ENCODE data around the gene CHST14. TPM values are rescaled to one million over a fixed set of nuclear protein-coding genes. Genes with fewer than 3 reads are reported as not detected.

The CHST14 gene
- total RNA-seq, 1 experiment from 2014 or later = 5.8 TPM

GRCh38 chr15:40483919-40484318 is 13.1 kb downstream of the CHST14 start:
- POLR2A ChIA-PET = no interaction called here
- intact Hi-C loops (cut with micrococcal nuclease) = no loop called here
- no peak overlapping the region for H3K4me3 Mint-ChIP-seq (ENCODE audit: unreplicated experiment)
- H3K4me1 Mint-ChIP-seq (ENCODE audit: insufficient read depth, unreplicated experiment) = no peaks in the 10 kb centered on the region
- H3K27me3 Mint-ChIP-seq (ENCODE audit: insufficient read depth, unreplicated experiment) = no peaks in the 10 kb centered on the region
- no peak overlapping the region for H3K27ac Mint-ChIP-seq (ENCODE audit: low read depth, unreplicated experiment)
- no peak for TF ChIP-seq CTCF (IDR thresholded peaks at IDR 0.05; ENCODE audit: unreplicated experiment)
- no TSS peak for BruUV-seq (replicated peaks)
- no peaks in the 10 kb centered on the region for H3K36me3 Mint-ChIP-seq (ENCODE audit: insufficient read depth, unreplicated experiment)
- H3K9me3 Mint-ChIP-seq (ENCODE audit: unreplicated experiment) = no peaks in the 10 kb centered on the region
- CTCF ChIA-PET = interaction anchor here (0.6 kb wide), 1 partner anchor 394 kb away, joined by 3 read pairs; no protein-coding TSS in a partner anchor
- no peak for DNase-seq (ENCODE audit: unreplicated experiment)

GRCh38 chr15:40486066-40486770 is 15.4 kb downstream of the CHST14 start:
- no TSS peak for BruUV-seq (replicated peaks)
- Mint-ChIP-seq H3K4me1 (ENCODE audit: insufficient read depth, unreplicated experiment) (no peaks in the 10 kb centered on the region), H3K9me3 (ENCODE audit: unreplicated experiment) (no peaks in the 10 kb centered on the region), H3K27ac (ENCODE audit: low read depth, unreplicated experiment) (no peak overlapping the region), H3K36me3 (ENCODE audit: insufficient read depth, unreplicated experiment) (no peaks in the 10 kb centered on the region), H3K4me3 (ENCODE audit: unreplicated experiment) (no peak overlapping the region), H3K27me3 (ENCODE audit: insufficient read depth, unreplicated experiment) (no peaks in the 10 kb centered on the region)
- no peak for DNase-seq (ENCODE audit: unreplicated experiment)
- intact Hi-C loops (cut with micrococcal nuclease) = no loop called here
- ChIA-PET POLR2A (no interaction called here), CTCF (no interaction called here)
- TF ChIP-seq CTCF (IDR thresholded peaks at IDR 0.05; ENCODE audit: unreplicated experiment) = no peak

GRCh38 chr15:40487816-40488682 is 17.3 kb downstream of the CHST14 start:
- CTCF ChIA-PET = interaction anchor here (0.7 kb wide), 1 partner anchor 1622 kb away, joined by 4 read pairs; no protein-coding TSS in a partner anchor
- H3K4me1 Mint-ChIP-seq (ENCODE audit: insufficient read depth, unreplicated experiment) = peaks cover 5% of the 10 kb centered on the region
- no peaks in the 10 kb centered on the region for H3K9me3 Mint-ChIP-seq (ENCODE audit: unreplicated experiment)
- no TSS peak for BruUV-seq (replicated peaks)
- DNase-seq (ENCODE audit: unreplicated experiment) = no peak
- no peak overlapping the region for H3K4me3 Mint-ChIP-seq (ENCODE audit: unreplicated experiment)
- no peaks in the 10 kb centered on the region for H3K27me3 Mint-ChIP-seq (ENCODE audit: insufficient read depth, unreplicated experiment)
- H3K36me3 Mint-ChIP-seq (ENCODE audit: insufficient read depth, unreplicated experiment) = no peaks in the 10 kb centered on the region
- POLR2A ChIA-PET = no interaction called here
- no peak overlapping the region for H3K27ac Mint-ChIP-seq (ENCODE audit: low read depth, unreplicated experiment)
- no peak for TF ChIP-seq CTCF (IDR thresholded peaks at IDR 0.05; ENCODE audit: unreplicated experiment)
- intact Hi-C loops (cut with micrococcal nuclease) = no loop called here

Measured in MCF 10A (cell line).